Lung (tissue), 12 donors: ENCODE data around the gene RMI2. TPM values are rescaled to one million over a fixed set of nuclear protein-coding genes. Genes with fewer than 3 reads are reported as not detected.
A peak's percentile ranks its signal among the peaks of the same experiment; 100 is the strongest.

Experiments used
- ATAC-seq: fragments of 200-7000 bp; cut with Tn5 transposase; one replicate; pipeline ENCODE4 v1.9.1; 2020; ENCODE audit warnings: moderate number of reproducible peaks; ENCODE audit not compliant: insufficient read depth, low FRiP score
- DNase-seq, 3 donors: peaks; one replicate each; pipeline ENCODE4 v3.0.0-alpha.2; 2013 to 2017
- H3K27ac ChIP-seq, 2 donors: one replicate each; pipeline ENCODE4 v1.5.1; 2013; ENCODE audit warnings: mild to moderate bottlenecking in 2 of 2, moderate library complexity in 2 of 2, control low read depth in 1 of 2, inconsistent platforms in 1 of 2, low read depth in 1 of 2, low read length in 1 of 2
- H3K27me3 ChIP-seq, 3 donors: one replicate each; pipeline ENCODE4 v1.5.1; 2013; ENCODE audit warnings: low read length in 2 of 3; ENCODE audit not compliant: control insufficient read depth in 3 of 3, insufficient read depth in 3 of 3
- H3K36me3 ChIP-seq, 4 donors: one replicate each; pipeline ENCODE4 v1.5.1; 2013; ENCODE audit warnings: low read length in 4 of 4, mild to moderate bottlenecking in 1 of 4, moderate library complexity in 1 of 4; ENCODE audit not compliant: control insufficient read depth in 4 of 4, insufficient read depth in 4 of 4
- H3K4me1 ChIP-seq, 5 donors: one replicate each; pipeline ENCODE4 v1.5.1; 2013; ENCODE audit warnings: low read length in 5 of 5, mild to moderate bottlenecking in 2 of 5, moderate library complexity in 1 of 5; ENCODE audit not compliant: control insufficient read depth in 5 of 5, insufficient read depth in 5 of 5
- H3K4me3 ChIP-seq: one replicate; pipeline ENCODE4 v1.5.1; 2013; ENCODE audit warnings: mild to moderate bottlenecking, control low read depth, moderate library complexity
- H3K9ac ChIP-seq, 2 donors: one replicate each; pipeline ENCODE4 v1.5.1; 2013; ENCODE audit warnings: low read length in 2 of 2, control low read depth in 1 of 2; ENCODE audit not compliant: insufficient read depth in 1 of 2
- H3K9me3 ChIP-seq, 4 donors: one replicate each; pipeline ENCODE4 v1.5.1; 2013; ENCODE audit warnings: low read length in 3 of 4, mild to moderate bottlenecking in 1 of 4, moderate library complexity in 1 of 4; ENCODE audit not compliant: control insufficient read depth in 4 of 4, insufficient read depth in 3 of 4
- CTCF ChIP-seq: IDR thresholded peaks from 2 replicates; pipeline ENCODE4 v1.5.1; 2012; ENCODE audit warnings: mild to moderate bottlenecking; ENCODE audit errors: control extremely low read depth, extremely low read depth
- WGBS, 2 donors: extraction: QIAGEN DNeasy Blood & Tissue Kit; methylation state at CpG; one replicate each; pipeline ENCODE4 v1.1.7; 2013; 5-methylcytosine and 5-hydroxymethylcytosine counted together
- polyA plus RNA-seq, 2 donors: library from polyadenylated mRNA; stranded (reverse); fragments of 200-250 nt; gene quantifications; one replicate each; pipeline ENCODE4 v1.2.1, GENCODE V29; 2013
- total RNA-seq, 2 donors: library from RNA; depleted of rRNA in 1 of 2; stranded (reverse); fragments of >200 nt in 1 of 2; gene quantifications; one replicate each; pipeline ENCODE4 v1.2.1, GENCODE V29; 2014 to 2021
- donor health status: control.
- donor health status: control.
- donor health status: Bipolar disorder and iron deficiency.
- donor health status: healthy.
- donor health status: DM: yes; HTN: yes; CAD: no.

The RMI2 gene
- total and polyA plus RNA-seq, 4 donors: 2.5 to 7.2 (median 4.5) TPM

- Histone ChIP-seq H3K4me3 (no peak overlapping the region), H3K4me1 (peaks cover 0 to 66% (median 29%) of the 10 kb centered on the region in 5 donors), H3K9ac (no peak overlapping the region), H3K27me3 (no peaks in the 10 kb centered on the region), H3K36me3 (no peaks in the 10 kb centered on the region), H3K27ac (no peak overlapping the region), H3K9me3 (no peaks in the 10 kb centered on the region)
- no peak for TF ChIP-seq CTCF
- ATAC-seq (no peak), DNase-seq (no peak)
- 84 to 87% methylated on average over 9 of the region's 9 CpGs for WGBS, 2 donors
Observed at GRCh38 chr16:11346700-11347319, 1.6 kb downstream of the RMI2 start.

GRCh38 chr16:11347831-11348230, 2.6 kb downstream of the RMI2 start:
- H3K9me3 ChIP-seq: no peaks in the 10 kb centered on the region
- no peak overlapping the region for H3K4me3 ChIP-seq
- no peak overlapping the region for H3K9ac ChIP-seq
- ATAC-seq (no peak), DNase-seq (no peak)
- no peaks in the 10 kb centered on the region for H3K27me3 ChIP-seq
- no peak overlapping the region for H3K27ac ChIP-seq
- H3K4me1 ChIP-seq: peaks cover 0 to 74% (median 29%) of the 10 kb centered on the region in 5 donors
- WGBS, 2 donors: 93 to 96% methylated on average over 7 of the region's 7 CpGs
- no peaks in the 10 kb centered on the region for H3K36me3 ChIP-seq
- no peak for TF ChIP-seq CTCF

GRCh38 chr16:11348737-11349598, 3.7 kb downstream of the RMI2 start:
- Histone ChIP-seq H3K27me3 (no peaks in the 10 kb centered on the region), H3K27ac (no peak overlapping the region), H3K4me3 (no peak overlapping the region), H3K36me3 (no peaks in the 10 kb centered on the region), H3K9ac (peak overlapping the region in 1 of 2 donors; percentile 66), H3K9me3 (no peaks in the 10 kb centered on the region), H3K4me1 (peaks cover 0 to 79% (median 29%) of the 10 kb centered on the region in 5 donors)
- ATAC-seq (no peak), DNase-seq (no peak)
- 85 to 90% methylated on average over 16 of the region's 16 CpGs for WGBS, 2 donors
- no peak for TF ChIP-seq CTCF
